HCT116 (cell line): ENCODE data around the gene KLRC3.

Source experiments
- CTCF ChIP-seq, 3 experiments: fragments of 200-600 bp in 1 of 3; sonication (generic) in 1 of 3; IDR thresholded peaks in 2 of 3; conservative IDR thresholded peaks in 1 of 3; 2 replicates each; pipeline ENCODE4 v1.5.1; 2012 to 2017; ENCODE audit warnings: low read depth in 2 of 3, low read length in 2 of 3, antibody characterized with exemption in 1 of 3, borderline replicate concordance in 1 of 3, control low read depth in 1 of 3, mild to moderate bottlenecking in 1 of 3, mixed read lengths in 1 of 3, mixed run types in 1 of 3, moderate library complexity in 1 of 3; ENCODE audit not compliant: insufficient read depth in 1 of 3
- ELF1 ChIP-seq: IDR thresholded peaks from 2 replicates; pipeline ENCODE4 v1.6.1; 2012; ENCODE audit warnings: low read depth, borderline replicate concordance
- EZH2 ChIP-seq: fragments of 200-600 bp; sonication (generic); IDR thresholded peaks from 2 replicates; pipeline ENCODE4 v1.6.1; 2017; ENCODE audit warnings: antibody characterized with exemption, mixed run types
- EZH2phosphoT487 ChIP-seq: fragments of 200-600 bp; IDR thresholded peaks from 2 replicates; pipeline ENCODE4 v1.6.1; 2018; ENCODE audit warnings: antibody characterized with exemption, borderline replicate concordance
- MAX ChIP-seq: IDR thresholded peaks from 2 replicates; pipeline ENCODE4 v1.6.1; 2012
- POLR2A ChIP-seq: IDR thresholded peaks from 2 replicates; pipeline ENCODE4 v1.7.0; 2011; ENCODE audit warnings: borderline replicate concordance; ENCODE audit not compliant: insufficient read depth, insufficient read length; ENCODE audit errors: extremely low read depth
- POLR2AphosphoS5 ChIP-seq: IDR thresholded peaks from 2 replicates; pipeline ENCODE4 v1.6.1; 2011; ENCODE audit warnings: mild to moderate bottlenecking, low read depth, low read length, moderate library complexity
- REST ChIP-seq: IDR thresholded peaks from 2 replicates; pipeline ENCODE4 v1.6.1; 2012; ENCODE audit warnings: low read depth
- SIN3A ChIP-seq: IDR thresholded peaks from 2 replicates; pipeline ENCODE4 v1.6.1; 2012; ENCODE audit warnings: low read depth
- SP1 ChIP-seq: IDR thresholded peaks from 2 replicates; pipeline ENCODE4 v1.6.1; 2012; ENCODE audit warnings: low read depth
- SRF ChIP-seq: IDR thresholded peaks from 2 replicates; pipeline ENCODE4 v1.6.1; 2012; ENCODE audit warnings: low read depth
- TCF7L2 ChIP-seq: IDR thresholded peaks from 2 replicates; pipeline ENCODE4 v1.7.0; 2011; ENCODE audit warnings: borderline replicate concordance, inconsistent platforms; ENCODE audit not compliant: insufficient read depth, insufficient read length; ENCODE audit errors: extremely low read depth
- YY1 ChIP-seq: IDR thresholded peaks from 2 replicates; pipeline ENCODE4 v1.6.1; 2011; ENCODE audit warnings: low read length, low read depth, moderate library complexity, mild to moderate bottlenecking; ENCODE audit not compliant: insufficient replicate concordance; ENCODE audit errors: extremely low read depth

GRCh38 chr12:10362828-10363657 is 57.4 kb downstream of the KLRC3 start:
- TF ChIP-seq SRF (no peak), CTCF (IDR thresholded peaks at IDR 0.05 in 2 of 3, conservative IDR thresholded peaks at IDR 0.05 in 1 of 3; ENCODE audit: borderline replicate concordance in 1 of 3, insufficient read depth in 1 of 3, low read depth in 2 of 3, low read length in 2 of 3) (no peak), SIN3A (no peak), POLR2A (no peak), EZH2phosphoT487 (no peak), TCF7L2 (no peak), SP1 (no peak), EZH2 (no peak), REST (no peak), POLR2AphosphoS5 (no peak), YY1 (no peak), ELF1 (no peak), MAX (no peak)
